Measurements from ENCODE around the gene ADAM8.

DNA sequence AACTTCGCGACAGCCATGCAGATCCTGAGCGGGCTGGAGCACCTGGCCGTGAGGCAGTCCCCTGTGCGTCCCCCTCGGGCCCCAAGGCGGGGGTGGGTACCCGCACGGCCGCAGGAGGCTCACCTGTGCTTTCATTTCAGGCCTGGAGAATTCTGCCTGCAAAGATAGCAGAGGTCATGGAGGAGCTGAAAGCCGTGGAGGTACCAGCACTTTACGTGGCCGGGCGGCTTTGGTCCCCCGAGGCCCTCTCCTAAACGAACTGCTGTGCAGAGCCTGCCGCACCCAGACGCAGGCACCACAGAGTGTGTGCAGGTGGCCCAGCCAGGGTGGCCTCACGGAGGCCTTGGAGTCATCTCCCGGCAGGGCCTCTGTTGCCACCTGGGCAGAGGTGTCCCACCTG, 57.8 kb downstream of the ADAM8 start:
- TF ChIP-seq, protein P1, sequence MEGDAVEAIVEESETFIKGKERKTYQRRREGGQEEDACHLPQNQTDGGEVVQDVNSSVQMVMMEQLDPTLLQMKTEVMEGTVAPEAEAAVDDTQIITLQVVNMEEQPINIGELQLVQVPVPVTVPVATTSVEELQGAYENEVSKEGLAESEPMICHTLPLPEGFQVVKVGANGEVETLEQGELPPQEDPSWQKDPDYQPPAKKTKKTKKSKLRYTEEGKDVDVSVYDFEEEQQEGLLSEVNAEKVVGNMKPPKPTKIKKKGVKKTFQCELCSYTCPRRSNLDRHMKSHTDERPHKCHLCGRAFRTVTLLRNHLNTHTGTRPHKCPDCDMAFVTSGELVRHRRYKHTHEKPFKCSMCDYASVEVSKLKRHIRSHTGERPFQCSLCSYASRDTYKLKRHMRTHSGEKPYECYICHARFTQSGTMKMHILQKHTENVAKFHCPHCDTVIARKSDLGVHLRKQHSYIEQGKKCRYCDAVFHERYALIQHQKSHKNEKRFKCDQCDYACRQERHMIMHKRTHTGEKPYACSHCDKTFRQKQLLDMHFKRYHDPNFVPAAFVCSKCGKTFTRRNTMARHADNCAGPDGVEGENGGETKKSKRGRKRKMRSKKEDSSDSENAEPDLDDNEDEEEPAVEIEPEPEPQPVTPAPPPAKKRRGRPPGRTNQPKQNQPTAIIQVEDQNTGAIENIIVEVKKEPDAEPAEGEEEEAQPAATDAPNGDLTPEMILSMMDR (conservative IDR thresholded peaks at IDR 0.05 in 1 of 2, IDR thresholded peaks at IDR 0.05 in 1 of 2; ENCODE audit: low read depth in 1 of 2, low read length in 2 of 2) = no peak
- TF ChIP-seq EZH2 (IDR thresholded peaks at IDR 0.05; ENCODE audit: low read length, missing control alignments) = no peak
